Measurements from ENCODE around the gene SLC44A5. TPM values are rescaled to one million over a fixed set of nuclear protein-coding genes. Genes with fewer than 3 reads are reported as not detected.
A peak's percentile ranks its signal among the peaks of the same experiment; 100 is the strongest.

The SLC44A5 gene
- total and polyA plus RNA-seq, 4 donors, result 0.13 to 1.1 (median 0.22) TPM

DNA sequence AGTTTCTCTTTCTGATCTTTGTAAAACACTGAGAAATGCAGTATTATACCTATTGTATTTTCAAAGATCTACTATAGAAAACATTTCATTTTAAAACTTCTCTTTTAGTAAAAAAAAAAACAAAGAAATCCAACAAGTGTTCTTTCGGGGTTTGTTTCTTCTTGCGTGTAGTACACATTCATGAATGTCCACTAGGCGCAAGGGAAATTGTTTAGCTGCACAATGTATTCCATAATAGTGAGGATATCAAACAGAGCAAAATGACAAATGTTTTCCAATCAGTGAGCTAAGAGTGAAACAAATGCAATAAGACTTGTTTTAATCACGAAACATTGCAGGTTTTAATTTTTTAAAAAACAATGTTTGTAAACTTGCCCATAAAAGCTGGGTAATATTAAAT lies 408.2 kb downstream of the SLC44A5 start (continued):
- TF ChIP-seq RXRA (IDR thresholded peaks at IDR 0.05), result no peak
- TF ChIP-seq, protein P1, sequence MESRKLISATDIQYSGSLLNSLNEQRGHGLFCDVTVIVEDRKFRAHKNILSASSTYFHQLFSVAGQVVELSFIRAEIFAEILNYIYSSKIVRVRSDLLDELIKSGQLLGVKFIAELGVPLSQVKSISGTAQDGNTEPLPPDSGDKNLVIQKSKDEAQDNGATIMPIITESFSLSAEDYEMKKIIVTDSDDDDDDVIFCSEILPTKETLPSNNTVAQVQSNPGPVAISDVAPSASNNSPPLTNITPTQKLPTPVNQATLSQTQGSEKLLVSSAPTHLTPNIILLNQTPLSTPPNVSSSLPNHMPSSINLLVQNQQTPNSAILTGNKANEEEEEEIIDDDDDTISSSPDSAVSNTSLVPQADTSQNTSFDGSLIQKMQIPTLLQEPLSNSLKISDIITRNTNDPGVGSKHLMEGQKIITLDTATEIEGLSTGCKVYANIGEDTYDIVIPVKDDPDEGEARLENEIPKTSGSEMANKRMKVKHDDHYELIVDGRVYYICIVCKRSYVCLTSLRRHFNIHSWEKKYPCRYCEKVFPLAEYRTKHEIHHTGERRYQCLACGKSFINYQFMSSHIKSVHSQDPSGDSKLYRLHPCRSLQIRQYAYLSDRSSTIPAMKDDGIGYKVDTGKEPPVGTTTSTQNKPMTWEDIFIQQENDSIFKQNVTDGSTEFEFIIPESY (IDR thresholded peaks at IDR 0.05), result no peak

DNA sequence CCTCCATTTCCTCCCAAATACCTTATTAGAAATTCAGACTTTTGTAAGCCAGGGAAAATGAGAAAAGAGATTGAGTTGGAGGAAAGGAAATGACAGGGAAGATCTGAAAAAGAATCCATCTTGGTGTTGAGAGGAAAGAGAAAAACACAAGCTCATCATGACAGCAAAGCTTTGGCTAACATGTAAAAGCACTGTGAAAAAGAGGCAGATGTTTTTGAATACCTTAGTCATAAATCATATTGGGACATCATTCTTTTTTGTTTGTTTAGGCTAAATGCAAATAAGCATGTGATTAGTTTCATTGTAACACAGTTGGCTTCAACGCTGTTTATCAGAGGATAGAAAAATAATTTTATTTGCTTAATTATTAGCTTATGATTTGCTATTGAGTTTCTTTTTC lies 412.2 kb downstream of the SLC44A5 start:
- H3K27ac ChIP-seq (ENCODE audit: low read depth in 1 of 2, low read length in 2 of 2), result no peak overlapping the region
- H3K4me3 ChIP-seq (ENCODE audit: low read depth in 1 of 3, low read length in 3 of 3), result no peak overlapping the region
- TF ChIP-seq FOXA1 (IDR thresholded peaks at IDR 0.05) (no peak), TAF1 (conservative IDR thresholded peaks at IDR 0.05) (no peak), EGR1 (IDR thresholded peaks at IDR 0.05; ENCODE audit: low read depth in 2 of 2) (no peak), FOXA2 (IDR thresholded peaks at IDR 0.05) (no peak), HNF4G (IDR thresholded peaks at IDR 0.05) (no peak), JUND (IDR thresholded peaks at IDR 0.05) (no peak), HNF4A (conservative IDR thresholded peaks at IDR 0.05) (no peak)
- TF ChIP-seq, protein P2, sequence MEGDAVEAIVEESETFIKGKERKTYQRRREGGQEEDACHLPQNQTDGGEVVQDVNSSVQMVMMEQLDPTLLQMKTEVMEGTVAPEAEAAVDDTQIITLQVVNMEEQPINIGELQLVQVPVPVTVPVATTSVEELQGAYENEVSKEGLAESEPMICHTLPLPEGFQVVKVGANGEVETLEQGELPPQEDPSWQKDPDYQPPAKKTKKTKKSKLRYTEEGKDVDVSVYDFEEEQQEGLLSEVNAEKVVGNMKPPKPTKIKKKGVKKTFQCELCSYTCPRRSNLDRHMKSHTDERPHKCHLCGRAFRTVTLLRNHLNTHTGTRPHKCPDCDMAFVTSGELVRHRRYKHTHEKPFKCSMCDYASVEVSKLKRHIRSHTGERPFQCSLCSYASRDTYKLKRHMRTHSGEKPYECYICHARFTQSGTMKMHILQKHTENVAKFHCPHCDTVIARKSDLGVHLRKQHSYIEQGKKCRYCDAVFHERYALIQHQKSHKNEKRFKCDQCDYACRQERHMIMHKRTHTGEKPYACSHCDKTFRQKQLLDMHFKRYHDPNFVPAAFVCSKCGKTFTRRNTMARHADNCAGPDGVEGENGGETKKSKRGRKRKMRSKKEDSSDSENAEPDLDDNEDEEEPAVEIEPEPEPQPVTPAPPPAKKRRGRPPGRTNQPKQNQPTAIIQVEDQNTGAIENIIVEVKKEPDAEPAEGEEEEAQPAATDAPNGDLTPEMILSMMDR (IDR thresholded peaks at IDR 0.05; ENCODE audit: low read depth, low read length, missing input control), result no peak
- TF ChIP-seq, protein P3, sequence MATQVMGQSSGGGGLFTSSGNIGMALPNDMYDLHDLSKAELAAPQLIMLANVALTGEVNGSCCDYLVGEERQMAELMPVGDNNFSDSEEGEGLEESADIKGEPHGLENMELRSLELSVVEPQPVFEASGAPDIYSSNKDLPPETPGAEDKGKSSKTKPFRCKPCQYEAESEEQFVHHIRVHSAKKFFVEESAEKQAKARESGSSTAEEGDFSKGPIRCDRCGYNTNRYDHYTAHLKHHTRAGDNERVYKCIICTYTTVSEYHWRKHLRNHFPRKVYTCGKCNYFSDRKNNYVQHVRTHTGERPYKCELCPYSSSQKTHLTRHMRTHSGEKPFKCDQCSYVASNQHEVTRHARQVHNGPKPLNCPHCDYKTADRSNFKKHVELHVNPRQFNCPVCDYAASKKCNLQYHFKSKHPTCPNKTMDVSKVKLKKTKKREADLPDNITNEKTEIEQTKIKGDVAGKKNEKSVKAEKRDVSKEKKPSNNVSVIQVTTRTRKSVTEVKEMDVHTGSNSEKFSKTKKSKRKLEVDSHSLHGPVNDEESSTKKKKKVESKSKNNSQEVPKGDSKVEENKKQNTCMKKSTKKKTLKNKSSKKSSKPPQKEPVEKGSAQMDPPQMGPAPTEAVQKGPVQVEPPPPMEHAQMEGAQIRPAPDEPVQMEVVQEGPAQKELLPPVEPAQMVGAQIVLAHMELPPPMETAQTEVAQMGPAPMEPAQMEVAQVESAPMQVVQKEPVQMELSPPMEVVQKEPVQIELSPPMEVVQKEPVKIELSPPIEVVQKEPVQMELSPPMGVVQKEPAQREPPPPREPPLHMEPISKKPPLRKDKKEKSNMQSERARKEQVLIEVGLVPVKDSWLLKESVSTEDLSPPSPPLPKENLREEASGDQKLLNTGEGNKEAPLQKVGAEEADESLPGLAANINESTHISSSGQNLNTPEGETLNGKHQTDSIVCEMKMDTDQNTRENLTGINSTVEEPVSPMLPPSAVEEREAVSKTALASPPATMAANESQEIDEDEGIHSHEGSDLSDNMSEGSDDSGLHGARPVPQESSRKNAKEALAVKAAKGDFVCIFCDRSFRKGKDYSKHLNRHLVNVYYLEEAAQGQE (IDR thresholded peaks at IDR 0.05), result no peak
- no peaks in the 10 kb centered on the region for H3K36me3 ChIP-seq (ENCODE audit: control insufficient read depth in 4 of 4, insufficient read depth in 3 of 4, low read depth in 1 of 4, low read length in 3 of 4)
- peaks cover 0 to 2% (median 0%) of the 10 kb centered on the region in 4 donors for H3K27me3 ChIP-seq (ENCODE audit: control insufficient read depth in 4 of 4, insufficient read depth in 4 of 4, low read length in 3 of 4)
- no peaks in the 10 kb centered on the region for H3K4me1 ChIP-seq (ENCODE audit: control insufficient read depth in 4 of 4, insufficient read depth in 4 of 4, low read length in 3 of 4)
- WGBS, result 77% methylated on average over 1 of the region's 1 CpG
- no peak for DNase-seq (ENCODE audit: low spot score)
- H3K9me3 ChIP-seq (ENCODE audit: control insufficient read depth in 4 of 4, low read length in 3 of 4), result no peaks in the 10 kb centered on the region
- H3K9ac ChIP-seq (ENCODE audit: low read depth in 1 of 2, low read length in 2 of 2), result no peak overlapping the region

DNA sequence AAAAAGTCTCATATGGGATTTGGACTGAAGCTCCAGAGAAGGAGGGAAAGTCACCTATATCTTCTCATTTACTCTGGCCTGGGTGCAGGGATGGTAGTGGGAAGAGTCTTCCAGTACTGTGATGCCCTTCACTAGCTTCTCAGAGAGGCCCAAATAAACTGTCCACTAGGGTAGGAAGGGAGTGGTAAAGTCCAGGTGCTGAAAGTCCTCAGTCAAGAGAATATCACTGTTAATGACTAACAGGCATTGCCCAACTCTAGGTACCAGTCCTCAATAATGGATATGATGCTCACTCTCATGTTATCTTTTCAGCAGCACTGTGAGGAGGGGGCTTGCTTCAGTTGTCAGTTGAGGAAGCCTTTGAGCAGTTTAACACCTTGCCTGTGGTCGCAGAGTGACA lies 412.8 kb downstream of the SLC44A5 start:
- WGBS, result 49% methylated on average over 1 of the region's 1 CpG
- no peaks in the 10 kb centered on the region for H3K9me3 ChIP-seq (ENCODE audit: control insufficient read depth in 4 of 4, low read length in 3 of 4)
- H3K9ac ChIP-seq (ENCODE audit: low read depth in 1 of 2, low read length in 2 of 2), result no peak overlapping the region
- peaks cover 0 to 3% (median under 1%) of the 10 kb centered on the region in 4 donors for H3K27me3 ChIP-seq (ENCODE audit: control insufficient read depth in 4 of 4, insufficient read depth in 4 of 4, low read length in 3 of 4)
- no peak overlapping the region for H3K4me3 ChIP-seq (ENCODE audit: low read depth in 1 of 3, low read length in 3 of 3)
- TF ChIP-seq HNF4A (conservative IDR thresholded peaks at IDR 0.05) (peak in 1 of 2 donors; percentile 8), HNF4G (IDR thresholded peaks at IDR 0.05) (no peak)
- no peaks in the 10 kb centered on the region for H3K36me3 ChIP-seq (ENCODE audit: control insufficient read depth in 4 of 4, insufficient read depth in 3 of 4, low read depth in 1 of 4, low read length in 3 of 4)
- H3K4me1 ChIP-seq (ENCODE audit: control insufficient read depth in 4 of 4, insufficient read depth in 4 of 4, low read length in 3 of 4), result no peaks in the 10 kb centered on the region
- no peak for DNase-seq (ENCODE audit: low spot score)
- H3K27ac ChIP-seq (ENCODE audit: low read depth in 1 of 2, low read length in 2 of 2), result no peak overlapping the region
